ENCODE data around the gene SYCN.
"Not testable (repeated sequence)": the region's sequence is repeated elsewhere in the genome, so short reads cannot be mapped to it uniquely, and the experiment has no call there.

Gene SYCN

GRCh38 chr19:39223703-39224279 is 19.7 kb upstream of the SYCN start:
- DNase-seq: no peak

DNA sequence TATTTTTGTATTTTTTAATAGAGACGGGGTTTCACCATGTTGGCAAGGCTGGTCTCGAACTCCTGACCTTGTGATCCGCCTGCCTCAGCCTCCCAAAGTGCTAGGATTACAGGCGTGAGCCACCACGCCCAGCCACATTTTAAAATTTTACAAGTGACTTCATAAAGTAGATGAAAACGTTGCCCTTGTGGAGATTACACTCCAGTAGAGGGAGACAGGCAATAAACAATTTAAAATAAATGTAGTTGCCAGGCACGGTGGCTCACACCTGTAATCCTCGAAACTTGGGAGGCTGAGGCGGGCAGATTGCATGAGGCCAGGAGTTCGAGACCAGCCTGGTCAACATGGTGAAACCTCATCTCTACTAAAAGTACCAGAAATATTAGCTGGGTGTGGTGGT is 15.0 kb upstream of the SYCN start:
- not testable (repeated sequence) for DNase-seq

DNA sequence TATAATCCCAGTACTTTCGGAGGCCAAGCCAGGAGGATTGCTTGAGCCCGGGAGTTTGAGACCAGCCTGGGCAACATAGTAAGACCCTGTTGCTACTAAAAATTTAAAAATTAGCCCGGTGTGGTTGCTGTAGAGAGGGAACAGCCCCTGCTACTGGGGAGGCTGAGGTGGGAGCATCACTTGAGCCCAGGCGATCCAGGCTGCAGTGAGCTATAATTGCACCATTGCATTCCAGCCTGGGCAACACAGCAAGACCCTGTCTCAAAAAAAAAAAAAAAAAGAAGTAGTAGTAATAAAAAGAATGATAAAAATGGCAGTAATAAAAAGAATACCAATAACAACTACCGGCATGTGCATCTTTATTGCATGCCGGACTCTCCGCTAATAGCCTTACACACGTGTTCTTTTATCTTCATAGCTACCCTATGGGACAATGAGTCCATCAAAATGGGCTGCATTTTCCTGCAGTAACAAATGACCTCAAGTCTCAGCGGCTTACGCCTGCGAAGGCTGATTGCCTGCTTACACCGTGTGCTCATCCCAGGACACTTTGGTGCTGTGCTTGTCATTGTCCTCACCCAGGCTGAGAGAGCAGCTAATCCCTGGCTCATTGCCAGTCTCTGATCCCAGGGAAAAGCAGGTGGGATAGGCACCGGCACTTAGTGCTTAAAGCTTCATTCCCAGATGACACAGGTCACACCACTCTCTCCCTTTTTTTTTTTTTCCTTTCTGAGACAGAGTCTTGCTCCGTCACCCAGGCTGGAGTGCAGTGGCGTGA is 14.4 kb upstream of the SYCN start:
- no peak for DNase-seq

- DNase-seq: no peak
Observed at GRCh38 chr19:39217094-39217493, 13.0 kb upstream of the SYCN start.

- DNase-seq: not testable (repeated sequence)
Observed at GRCh38 chr19:39215323-39215722, 11.3 kb upstream of the SYCN start.

DNA sequence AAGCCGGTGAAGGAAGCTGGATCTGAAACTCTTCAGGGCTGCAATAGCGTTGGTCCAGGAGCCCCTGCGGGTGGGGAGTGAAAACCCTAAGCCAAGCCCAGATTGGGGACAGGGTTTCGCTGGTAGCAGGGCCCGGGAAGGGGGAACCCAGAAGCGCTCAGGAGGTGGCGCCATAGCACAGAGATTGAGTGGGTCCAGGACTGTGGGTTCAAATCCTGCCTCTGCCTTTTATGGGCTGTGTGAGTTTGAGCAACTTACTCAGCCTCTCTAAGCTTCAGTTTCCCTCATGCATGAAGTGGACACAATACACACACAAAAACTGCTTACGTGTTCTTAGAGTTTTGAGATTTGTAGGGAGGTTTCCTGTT is 8.3 kb upstream of the SYCN start:
- peak; percentile 80 for DNase-seq

GRCh38 chr19:39211731-39212374 is 7.8 kb upstream of the SYCN start:
- no peak for DNase-seq

GRCh38 chr19:39209196-39209595 is 5.1 kb upstream of the SYCN start:
- DNase-seq: no peak

- DNase-seq: no peak
Observed at GRCh38 chr19:39208175-39208795, 4.2 kb upstream of the SYCN start.

DNA sequence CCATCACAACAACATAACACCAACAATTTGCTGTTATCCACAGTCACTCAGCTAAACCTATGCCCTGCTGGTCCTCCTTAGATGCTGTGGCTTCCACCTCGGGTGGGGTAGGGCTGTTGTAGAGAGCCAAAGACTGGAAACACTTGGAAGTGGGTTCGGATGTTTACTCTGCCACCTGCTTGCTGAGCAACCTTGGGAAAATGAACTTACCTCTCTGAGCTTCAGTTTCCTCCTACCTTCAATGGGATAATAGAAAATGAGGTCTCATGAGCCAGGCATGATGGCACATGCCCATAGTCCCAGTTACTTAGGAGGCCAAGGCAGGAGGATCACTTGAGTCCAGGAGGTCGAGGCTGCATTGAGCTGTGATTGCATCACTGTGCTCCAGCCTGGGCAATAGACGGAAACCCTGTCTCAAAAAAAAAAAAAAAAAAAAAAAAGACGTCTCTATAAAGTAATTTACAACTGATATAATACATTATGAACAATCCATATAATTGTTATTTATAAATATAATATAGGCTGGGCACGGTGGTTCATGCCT is 3.3 kb upstream of the SYCN start:
- DNase-seq: no peak

- DNase-seq: no peak
Observed at GRCh38 chr19:39206122-39206521, 2.1 kb upstream of the SYCN start.

GRCh38 chr19:39205449-39205764 is 1.3 kb upstream of the SYCN start:
- DNase-seq: no peak

- DNase-seq: no peak
Observed at GRCh38 chr19:39202998-39203355, 1.1 kb downstream of the SYCN start.

DNA sequence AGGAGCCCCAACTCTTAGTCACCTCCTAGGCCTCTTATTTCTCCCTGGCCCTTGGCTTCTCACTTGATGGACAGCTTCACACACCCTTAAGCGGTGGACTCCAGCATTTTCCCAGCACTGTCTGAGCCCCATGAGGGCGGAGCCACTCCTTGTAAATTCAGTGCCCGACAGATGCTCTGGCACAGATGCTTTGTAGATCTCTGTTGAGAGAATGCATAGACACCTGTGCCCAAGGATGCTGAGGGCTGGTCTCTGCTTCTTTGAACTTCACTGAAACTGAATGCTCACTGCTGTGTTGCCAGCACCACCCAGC is 3.3 kb downstream of the SYCN start:
- DNase-seq: no peak

- no peak for DNase-seq
Observed at GRCh38 chr19:39200066-39200802, 3.8 kb downstream of the SYCN start.

DNA sequence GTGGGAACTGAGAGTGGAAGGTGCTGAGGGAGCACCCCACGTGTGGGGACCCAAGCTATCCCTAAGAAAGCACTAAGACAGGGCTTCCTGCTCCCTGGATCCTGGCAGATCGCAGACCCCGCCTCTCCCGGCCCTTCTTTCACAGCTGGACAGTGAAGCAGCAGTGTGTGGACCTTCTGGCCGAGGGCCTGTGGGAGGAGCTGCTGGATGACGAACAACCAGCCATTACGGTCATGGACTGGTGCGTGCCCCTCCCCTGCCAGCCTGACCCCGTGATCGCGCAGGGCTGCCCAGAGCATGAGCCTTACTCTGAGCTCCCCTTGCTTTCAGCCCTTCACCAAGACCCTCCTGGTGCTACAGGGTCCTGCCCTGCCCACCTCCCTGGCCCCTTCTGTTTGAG is 5.0 kb downstream of the SYCN start:
- no peak for DNase-seq

- DNase-seq: no peak
Observed at GRCh38 chr19:39197808-39198207, 6.3 kb downstream of the SYCN start.

GRCh38 chr19:39196860-39197562 is 7.1 kb downstream of the SYCN start, which contains the start of gene NCCRP1:
NCCRP1 (plus strand) TSS chr19:39196964; CDS start chr19:39196983, 19 bp downstream.
- DNase-seq: no peak

DNA sequence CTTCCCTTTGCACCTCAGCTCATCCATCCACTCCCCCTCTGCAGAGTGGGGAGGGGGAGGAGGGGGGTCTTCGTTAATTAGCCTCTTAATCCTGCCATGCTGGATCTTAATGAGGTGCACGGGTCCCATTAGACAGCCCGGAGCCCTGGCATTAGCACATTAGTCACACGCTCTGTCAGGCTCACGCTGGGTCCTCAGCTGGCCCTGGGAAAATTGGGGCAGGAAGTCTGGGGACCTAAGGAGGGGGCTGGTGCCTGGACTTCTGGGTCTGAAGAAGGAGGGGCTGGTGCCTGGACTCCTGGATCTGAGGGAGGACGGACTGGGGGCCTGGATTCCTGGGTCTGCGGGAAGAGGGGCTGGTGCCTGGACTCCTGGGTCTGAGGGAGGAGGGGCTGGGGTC is 7.7 kb downstream of the SYCN start:
- DNase-seq: no peak

DNA sequence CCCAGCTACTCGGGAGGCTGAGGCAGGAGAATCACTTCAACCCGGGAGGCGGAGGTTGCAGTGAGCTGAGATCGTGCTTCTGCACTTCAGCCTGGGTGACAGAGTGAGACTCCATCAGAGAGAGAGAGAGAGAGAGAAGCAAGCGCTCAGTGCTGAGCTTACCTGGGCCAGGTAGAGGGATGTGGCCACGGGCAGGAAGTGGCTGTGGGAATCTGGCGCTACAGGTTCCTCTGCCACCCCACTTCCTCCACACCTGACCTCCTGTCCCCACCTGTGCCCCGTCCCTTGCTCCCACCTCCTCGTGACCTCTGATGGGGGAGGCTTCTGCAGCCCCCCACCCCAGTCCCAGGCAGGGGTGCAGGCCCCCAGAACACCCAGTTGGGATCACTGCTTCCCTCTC is 8.3 kb downstream of the SYCN start:
- DNase-seq: no peak

GRCh38 chr19:39194832-39195542 is 9.1 kb downstream of the SYCN start:
- DNase-seq: no peak

- no peak for DNase-seq
Observed at GRCh38 chr19:39193803-39194202, 10.3 kb downstream of the SYCN start.
